NCI-H128 (cell line): ENCODE data around the gene THAP9.
A peak's percentile ranks its signal among the peaks of the same experiment; 100 is the strongest.
"Not testable (repeated sequence)": the region's sequence is repeated elsewhere in the genome, so short reads cannot be mapped to it uniquely, and the experiment has no call there.

Source experiments
- DNase-seq: peaks from one replicate; lab custom pipeline; 2025; ENCODE audit not compliant: unreplicated experiment; lab: John Stamatoyannopoulos, UW

THAP9 gene, protein sequence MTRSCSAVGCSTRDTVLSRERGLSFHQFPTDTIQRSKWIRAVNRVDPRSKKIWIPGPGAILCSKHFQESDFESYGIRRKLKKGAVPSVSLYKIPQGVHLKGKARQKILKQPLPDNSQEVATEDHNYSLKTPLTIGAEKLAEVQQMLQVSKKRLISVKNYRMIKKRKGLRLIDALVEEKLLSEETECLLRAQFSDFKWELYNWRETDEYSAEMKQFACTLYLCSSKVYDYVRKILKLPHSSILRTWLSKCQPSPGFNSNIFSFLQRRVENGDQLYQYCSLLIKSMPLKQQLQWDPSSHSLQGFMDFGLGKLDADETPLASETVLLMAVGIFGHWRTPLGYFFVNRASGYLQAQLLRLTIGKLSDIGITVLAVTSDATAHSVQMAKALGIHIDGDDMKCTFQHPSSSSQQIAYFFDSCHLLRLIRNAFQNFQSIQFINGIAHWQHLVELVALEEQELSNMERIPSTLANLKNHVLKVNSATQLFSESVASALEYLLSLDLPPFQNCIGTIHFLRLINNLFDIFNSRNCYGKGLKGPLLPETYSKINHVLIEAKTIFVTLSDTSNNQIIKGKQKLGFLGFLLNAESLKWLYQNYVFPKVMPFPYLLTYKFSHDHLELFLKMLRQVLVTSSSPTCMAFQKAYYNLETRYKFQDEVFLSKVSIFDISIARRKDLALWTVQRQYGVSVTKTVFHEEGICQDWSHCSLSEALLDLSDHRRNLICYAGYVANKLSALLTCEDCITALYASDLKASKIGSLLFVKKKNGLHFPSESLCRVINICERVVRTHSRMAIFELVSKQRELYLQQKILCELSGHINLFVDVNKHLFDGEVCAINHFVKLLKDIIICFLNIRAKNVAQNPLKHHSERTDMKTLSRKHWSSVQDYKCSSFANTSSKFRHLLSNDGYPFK

GRCh38 chr4:82900411-82901182 lies at the start of gene THAP9:
THAP9 (plus strand) TSS chr4:82900735; CDS start chr4:82900803, 68 bp downstream.
- peak; percentile 92 for DNase-seq

DNA sequence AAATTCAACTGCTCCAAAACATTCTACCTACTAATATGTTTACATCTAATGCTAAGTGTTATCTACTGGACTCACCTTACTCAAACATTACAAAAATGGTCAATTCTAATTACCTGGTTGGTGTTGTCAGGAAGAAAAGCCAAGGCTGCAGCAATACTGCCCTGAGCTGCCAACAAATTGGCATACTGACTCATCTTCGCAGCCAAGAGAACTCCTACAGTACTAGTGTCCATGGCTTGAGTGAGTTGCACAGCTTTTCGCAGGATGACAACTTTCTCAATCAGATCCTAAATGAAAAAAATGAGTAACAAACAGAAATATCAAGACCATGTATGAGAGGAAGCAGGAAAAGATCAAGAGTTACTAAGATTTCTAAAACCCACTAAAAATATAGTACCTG lies 49.2 kb upstream of the THAP9 start:
- no peak for DNase-seq

GRCh38 chr4:82851885-82852750 lies 48.4 kb upstream of the THAP9 start:
- DNase-seq = no peak

- DNase-seq = no peak
These were observed 47.7 kb upstream of the THAP9 start for GRCh38 chr4:82852751-82853285.

DNA sequence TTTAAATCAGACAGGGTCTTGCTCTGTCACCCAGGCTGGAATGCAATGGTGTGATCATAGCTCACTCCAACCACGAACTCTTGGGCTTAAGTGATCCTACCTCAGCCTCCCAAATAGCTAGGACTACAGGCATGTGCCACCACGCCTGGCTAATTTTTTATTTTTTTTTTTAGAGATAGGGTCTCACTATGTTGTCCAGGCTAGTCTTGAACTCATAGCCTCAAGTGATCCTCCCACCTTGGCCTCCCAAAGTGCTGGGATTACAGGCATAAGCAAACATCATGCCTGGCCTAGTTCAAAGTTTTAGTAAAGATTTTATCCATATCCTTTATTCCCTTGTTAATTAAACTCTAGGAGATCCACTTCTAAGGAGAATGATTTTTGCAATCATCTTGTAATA lies 40.0 kb upstream of the THAP9 start:
- not testable (repeated sequence) for DNase-seq

GRCh38 chr4:82861529-82861928 lies 39.0 kb upstream of the THAP9 start:
- no peak for DNase-seq

DNA sequence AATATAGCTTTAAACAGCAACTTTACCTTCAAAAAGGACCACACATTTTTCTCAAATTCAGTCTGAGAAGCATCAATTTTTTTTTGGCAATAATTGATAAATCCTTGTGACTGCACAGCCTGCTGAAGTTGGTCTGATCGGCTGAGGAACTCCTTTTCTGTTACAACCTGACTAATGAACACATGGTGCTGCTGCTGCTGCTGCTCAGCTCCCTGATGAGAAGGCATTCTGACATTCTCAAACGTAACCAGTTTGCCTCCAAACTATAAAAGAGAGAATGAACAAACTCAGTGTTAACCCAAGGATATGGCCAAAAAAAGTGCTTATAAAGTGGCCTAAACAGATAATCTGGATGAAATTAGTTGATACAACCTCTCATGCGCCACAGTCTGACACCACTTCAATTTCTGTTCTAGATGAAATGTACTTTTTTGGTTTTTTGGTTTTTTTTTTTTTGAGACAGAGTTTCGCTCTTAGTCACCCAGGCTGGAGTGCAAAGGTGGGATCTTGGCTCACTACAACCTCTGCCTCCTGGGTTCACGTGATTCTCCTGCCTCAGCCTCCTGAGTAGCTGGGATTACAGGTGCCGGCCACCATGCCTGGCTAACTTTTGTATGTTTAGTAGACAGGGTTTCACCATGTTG lies 36.1 kb upstream of the THAP9 start:
- no peak for DNase-seq

DNA sequence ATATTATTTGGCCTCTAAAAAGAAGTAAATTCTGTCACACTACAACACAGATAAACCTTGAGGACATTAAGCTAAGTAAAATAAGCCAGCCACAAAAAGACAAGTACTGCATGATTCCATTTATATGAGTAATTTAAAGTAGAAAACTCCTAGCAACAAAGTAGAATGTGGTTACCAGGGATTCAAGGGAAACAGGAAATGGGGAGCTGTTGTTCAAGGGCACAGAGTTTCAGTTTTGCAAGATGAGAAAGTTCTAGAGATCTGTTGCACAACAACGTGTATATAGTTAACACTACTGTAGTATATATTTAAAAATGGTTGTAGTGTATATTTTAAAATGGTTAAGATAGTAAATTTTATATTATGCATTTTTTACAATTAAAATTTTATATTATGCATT lies 34.9 kb upstream of the THAP9 start:
- no peak for DNase-seq

GRCh38 chr4:82866033-82866432 lies 34.5 kb upstream of the THAP9 start:
- DNase-seq = not testable (repeated sequence)

GRCh38 chr4:82866706-82867385 lies 33.7 kb upstream of the THAP9 start:
- no peak for DNase-seq

DNA sequence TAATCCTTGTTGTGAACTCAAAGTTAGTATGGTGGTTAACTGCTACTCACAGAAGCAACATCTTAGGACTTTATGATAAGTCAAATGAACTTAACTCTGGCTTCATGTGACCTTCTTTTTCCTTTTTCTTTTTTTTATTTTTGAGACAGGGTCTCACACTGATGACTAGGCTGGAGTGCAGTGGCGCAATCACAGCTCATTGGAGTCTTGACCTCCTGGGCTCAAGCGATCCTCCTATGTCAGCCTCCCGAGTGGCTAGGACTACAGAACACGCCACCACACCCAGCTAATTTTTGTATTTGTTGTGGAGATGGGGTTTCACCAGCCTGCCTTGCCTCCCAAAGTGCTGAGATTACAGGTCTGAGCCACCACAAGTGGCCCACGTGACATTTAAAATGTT lies 32.0 kb upstream of the THAP9 start:
- no peak for DNase-seq

DNA sequence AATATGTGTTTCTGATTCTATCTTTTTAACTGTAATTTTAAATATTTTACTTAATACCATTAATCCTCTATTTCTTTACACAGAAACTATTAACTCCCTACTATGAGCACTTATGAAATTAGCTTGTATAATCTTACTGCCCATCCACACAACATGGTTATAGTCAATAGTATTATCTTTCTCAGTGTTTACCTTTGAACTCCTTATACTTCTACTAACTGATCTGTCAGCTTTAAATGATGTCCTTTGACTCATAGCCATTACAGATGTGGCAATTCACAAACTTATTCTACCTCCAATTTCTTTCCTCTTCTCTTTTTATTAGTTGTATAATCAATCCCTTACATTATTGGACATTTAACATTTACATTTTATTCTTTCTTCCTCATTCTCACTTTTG lies 15.1 kb upstream of the THAP9 start:
- DNase-seq = no peak

- no peak for DNase-seq
These were observed 14.2 kb upstream of the THAP9 start for GRCh38 chr4:82886147-82886942.

GRCh38 chr4:82889287-82889686 lies 11.2 kb upstream of the THAP9 start:
- no peak for DNase-seq

DNA sequence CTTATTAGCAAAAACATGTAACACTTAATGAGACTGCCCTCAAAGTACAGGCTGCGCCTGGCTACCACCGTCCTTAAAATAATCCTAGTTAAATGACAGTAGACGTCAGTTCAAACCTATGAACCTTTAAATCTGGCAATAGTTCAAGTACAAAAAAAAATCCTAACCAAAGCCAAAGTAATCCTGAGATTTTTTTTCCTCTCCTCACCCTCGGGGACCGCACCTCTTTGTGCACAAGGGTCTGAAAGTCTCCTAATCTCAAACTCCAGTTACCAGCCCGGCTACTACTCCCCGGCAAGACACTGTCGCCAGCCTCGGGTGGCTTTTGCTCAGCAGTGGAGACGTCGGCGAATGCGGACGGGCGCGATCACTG lies 10.0 kb upstream of the THAP9 start:
- no peak for DNase-seq

DNA sequence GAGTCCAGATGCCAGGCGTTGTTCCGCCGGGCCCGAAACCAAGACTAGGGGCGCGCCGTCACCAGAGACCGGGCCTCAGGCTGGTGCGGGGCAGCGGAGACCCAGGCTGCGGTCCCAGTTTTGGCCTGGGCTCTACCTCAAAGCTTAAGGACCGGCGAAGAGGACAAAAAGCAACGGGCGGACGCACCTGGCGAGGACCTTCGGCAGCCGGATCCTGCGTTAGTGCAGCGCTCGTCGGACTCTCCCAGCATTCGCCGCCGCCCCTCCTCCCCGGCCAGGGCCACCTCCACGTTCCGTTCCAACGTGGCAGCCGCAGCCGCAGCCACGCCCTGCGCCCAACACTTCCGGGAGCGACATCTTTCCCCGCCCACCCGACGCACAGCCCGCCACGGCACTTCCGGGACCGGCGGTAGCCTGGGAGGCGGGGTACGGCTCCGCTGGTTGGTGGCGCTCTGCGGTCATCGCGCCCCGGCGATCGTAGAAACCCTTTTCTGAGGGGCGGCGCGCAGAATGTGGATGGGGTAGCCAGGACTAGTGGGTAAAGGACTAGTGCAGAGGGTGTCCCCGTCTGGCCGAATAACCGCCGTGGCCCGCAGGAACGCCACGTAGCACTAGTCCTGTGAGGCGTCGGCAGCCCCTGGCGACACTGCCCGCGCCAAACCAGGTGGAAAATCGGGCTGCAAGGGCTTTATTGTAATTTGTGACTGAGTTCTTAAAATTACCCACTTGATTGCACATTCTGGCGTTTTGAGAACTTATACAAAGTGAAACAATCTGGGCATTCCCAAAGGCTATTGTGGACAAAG lies 9.4 kb upstream of the THAP9 start, which contains the start of gene SEC31A:
Gene SEC31A (minus strand): TSS at position 253 of the 806 bp plus-strand sequence. CDS start 9,217 bp downstream, outside the sequence.
- DNase-seq = peak; percentile 79
